Endothelial cell of umbilical vein (primary cell): ENCODE results near the gene INSC. TPM values are rescaled to one million over a fixed set of nuclear protein-coding genes. Genes with fewer than 3 reads are reported as not detected.

Experiments
- BruUV-seq: library from RNA; stranded (reverse); fragments of 400-500 nt; replicated peaks from 2 replicates; lab custom pipeline; 2021; lab: Mats Ljungman, UMichigan
- CTCF ChIA-PET: fragments of 300-600, 350-600 bp; sonication (Branson Sonifier 250); formaldehyde crosslinking; loops from one replicate; lab custom pipeline; 2021; ENCODE audit warnings: antibody characterized with exemption, inconsistent platforms; lab: Charles Lee
- POLR2A ChIA-PET: fragments of 300-600, 350-600 bp; sonication (Branson Sonifier 250); formaldehyde crosslinking; loops from one replicate; lab custom pipeline; 2021; ENCODE audit warnings: antibody characterized with exemption, inconsistent platforms; lab: Charles Lee
- DNase-seq: peaks from one replicate; pipeline ENCODE4 v3.0.0-alpha.2; 2011; ENCODE audit warnings: low read depth, low spot score
- FAIRE-seq: peaks from 2 replicates; lab custom pipeline; 2011; peaks lifted over from hg19 to GRCh38; lab: Jason Lieb, UNC
- H2AFZ ChIP-seq: 2 replicates; pipeline ENCODE4 v1.6.0; 2012; ENCODE audit warnings: low read depth, low read length, control low read depth, inconsistent platforms
- H3K27ac ChIP-seq: 2 replicates; pipeline ENCODE4 v1.5.1; 2011; ENCODE audit warnings: low read depth, mild to moderate bottlenecking, control low read depth, low read length, moderate library complexity; ENCODE audit not compliant: insufficient read depth
- H3K27me3 ChIP-seq, 2 experiments: 2 replicates each; pipeline versions ENCODE4 v1.6.0 to v1.6.1; 2011; ENCODE audit warnings: low read length in 2 of 2, mixed read lengths in 1 of 2; ENCODE audit not compliant: control insufficient read depth in 2 of 2, insufficient read depth in 2 of 2
- H3K36me3 ChIP-seq, 2 experiments: 2 replicates in 1 of 2; 3 replicates in 1 of 2; pipeline ENCODE4 v1.5.1; 2011; ENCODE audit warnings: low read length in 2 of 2, mild to moderate bottlenecking in 1 of 2, moderate library complexity in 1 of 2; ENCODE audit not compliant: control insufficient read depth in 2 of 2, insufficient read depth in 2 of 2; ENCODE audit errors: extremely low read depth in 1 of 2
- H3K4me1 ChIP-seq: 3 replicates; pipeline ENCODE4 v1.5.1; 2011; ENCODE audit warnings: mild to moderate bottlenecking, low read length; ENCODE audit not compliant: control insufficient read depth, insufficient read depth; ENCODE audit errors: extremely low read depth
- H3K4me2 ChIP-seq: 2 replicates; pipeline ENCODE4 v1.6.1; 2011; ENCODE audit warnings: low read length, control low read depth, mixed read lengths; ENCODE audit not compliant: insufficient read depth
- H3K4me3 ChIP-seq, 3 experiments: fragments of 200-600 bp in 1 of 3; sonication (generic), shearing (Covaris generic) in 1 of 3; replicated peaks in 1 of 3; 2 replicates each; pipeline ENCODE4 v1.5.1; 2011 to 2016; ENCODE audit warnings: control low read depth in 3 of 3, low read length in 3 of 3, mild to moderate bottlenecking in 2 of 3, inconsistent platforms in 1 of 3, low read depth in 1 of 3, moderate library complexity in 1 of 3; ENCODE audit not compliant: insufficient read depth in 1 of 3
- H3K79me2 ChIP-seq: 2 replicates; pipeline ENCODE4 v1.6.0; 2012; ENCODE audit warnings: low read length, inconsistent platforms; ENCODE audit not compliant: control insufficient read depth, insufficient read depth
- H3K9ac ChIP-seq: replicated peaks from 2 replicates; pipeline ENCODE3; 2011; ENCODE audit warnings: low read length, control low read depth; ENCODE audit not compliant: insufficient read depth; ENCODE audit errors: extremely low read depth
- H3K9me1 ChIP-seq: replicated peaks from 3 replicates; pipeline ENCODE4 v1.6.0; 2011; ENCODE audit warnings: mild to moderate bottlenecking, low read length; ENCODE audit not compliant: control insufficient read depth, insufficient read depth; ENCODE audit errors: extremely low read depth
- H3K9me3 ChIP-seq: replicated peaks from 2 replicates; pipeline ENCODE4 v1.5.1; 2012; ENCODE audit warnings: low read length, inconsistent platforms; ENCODE audit not compliant: control insufficient read depth, insufficient read depth
- H4K20me1 ChIP-seq: replicated peaks from 2 replicates; pipeline ENCODE3; 2011; ENCODE audit warnings: mild to moderate bottlenecking, low read length; ENCODE audit not compliant: control insufficient read depth, insufficient read depth; ENCODE audit errors: extremely low read depth
- CTCF ChIP-seq, 2 donors: IDR thresholded peaks; 1 replicate in 1 of 2; 2 replicates in 1 of 2; pipeline ENCODE4 v1.5.1; 2011; ENCODE audit warnings: low read length in 2 of 2, mild to moderate bottlenecking in 2 of 2, moderate library complexity in 2 of 2, control low read depth in 1 of 2, inconsistent platforms in 1 of 2, low read depth in 1 of 2; ENCODE audit not compliant: insufficient read depth in 1 of 2; ENCODE audit errors: extremely low read depth in 1 of 2
- EZH2 ChIP-seq: IDR thresholded peaks from 2 replicates; pipeline ENCODE4 v1.6.1; 2012; ENCODE audit warnings: borderline replicate concordance, low read depth, mild to moderate bottlenecking, moderate library complexity, low read length, inconsistent platforms; ENCODE audit not compliant: severe bottlenecking
- FOS ChIP-seq: IDR thresholded peaks from 2 replicates; pipeline ENCODE4 v1.6.1; 2011; ENCODE audit warnings: mild to moderate bottlenecking, low read length, moderate library complexity, borderline replicate concordance; ENCODE audit not compliant: insufficient read depth
- GATA2 ChIP-seq: IDR thresholded peaks from 2 replicates; pipeline ENCODE4 v1.7.0; 2011; ENCODE audit warnings: low read depth, mild to moderate bottlenecking, moderate library complexity, mixed read lengths, low read length; ENCODE audit not compliant: insufficient read length, insufficient read depth
- JUN ChIP-seq: IDR thresholded peaks from 2 replicates; pipeline ENCODE4 v1.6.1; 2011; ENCODE audit warnings: borderline replicate concordance, low read depth; ENCODE audit not compliant: insufficient read length, insufficient read depth
- MAX ChIP-seq: IDR thresholded peaks from 2 replicates; pipeline ENCODE4 v1.6.1; 2011; ENCODE audit not compliant: insufficient read depth, insufficient read length
- MYC ChIP-seq: IDR thresholded peaks from one replicate; pipeline ENCODE4 v1.6.1; 2011; ENCODE audit warnings: mild to moderate bottlenecking, low read depth, low read length
- POLR2A ChIP-seq: IDR thresholded peaks from 2 replicates; pipeline ENCODE4 v1.6.1; 2012; ENCODE audit warnings: low read depth, mild to moderate bottlenecking, control low read depth, low read length
- POLR2AphosphoS5 ChIP-seq: IDR thresholded peaks from 2 replicates; pipeline ENCODE4 v1.6.1; 2012; ENCODE audit warnings: low read depth, mild to moderate bottlenecking, control low read depth, low read length, moderate library complexity; ENCODE audit not compliant: insufficient read depth
- dilution Hi-C: fragments of 300-500 bp; cut with MboI; formaldehyde crosslinking; loops from one replicate; pipeline ENCODE4 v1.15.0; 2019; ENCODE audit warnings: low sequenced_read_pairs; ENCODE audit not compliant: extremely low pct_ligation_motif_present
- intact Hi-C: fragments of 100-400 bp; cut with micrococcal nuclease; formaldehyde crosslinking; loops from one replicate; pipeline ENCODE4 v1.10.0; 2022
- polyA plus RNA-seq, 4 experiments: library from polyadenylated mRNA; depleted of rRNA in 3 of 4; stranded (reverse) in 3 of 4; unstranded in 1 of 4; fragments of >200 nt; gene quantifications; 2 replicates each; pipeline versions ENCODE4 v1.2.1 to v1.2.3, GENCODE V29; 2011 to 2012; ENCODE audit warnings: missing spikeins in 1 of 4
- total RNA-seq: library from RNA; stranded (reverse); gene quantifications from 2 replicates; pipeline ENCODE4 v1.2.3, GENCODE V29; 2021

Gene INSC
- total and polyA plus RNA-seq, 2 donors (not counting 3 experiments of a cell fraction or from before 2014, with no cell fraction given), result not detected

GRCh38 chr11:15141381-15141780 lies 26.7 kb downstream of the INSC start:
- Histone ChIP-seq H3K27ac (no peak overlapping the region), H3K27me3 (no peaks in the 10 kb centered on the region), H3K4me2 (no peak overlapping the region), H2AFZ (no peak overlapping the region), H3K9me1 (no peaks in the 10 kb centered on the region), H4K20me1 (no peaks in the 10 kb centered on the region), H3K4me1 (no peaks in the 10 kb centered on the region), H3K4me3 (no peak overlapping the region), H3K36me3 (no peaks in the 10 kb centered on the region), H3K9ac (no peak overlapping the region), H3K79me2 (no peaks in the 10 kb centered on the region), H3K9me3 (no peaks in the 10 kb centered on the region)
- dilution Hi-C loops (no loop called here), intact Hi-C loops (no loop called here)
- TF ChIP-seq MAX (no peak), CTCF (IDR thresholded peaks at IDR 0.05; ENCODE audit: extremely low read depth in 1 of 2, insufficient read depth in 1 of 2, low read depth in 1 of 2, low read length in 2 of 2) (no peak), MYC (no peak), JUN (no peak), POLR2AphosphoS5 (no peak), POLR2A (no peak), GATA2 (no peak), FOS (no peak), EZH2 (no peak)
- POLR2A ChIA-PET, result no interaction called here
- FAIRE-seq, result no peak
- CTCF ChIA-PET, result no interaction called here
- no TSS peak for BruUV-seq
- no peak for DNase-seq
